Measurements from ENCODE around the gene CFAP157.

The CFAP157 gene

GRCh38 chr9:127706836-127707241, at the start of gene CFAP157:
TSS of gene CFAP157 (plus strand) at chr9:127706988. CDS start at chr9:127707032, 44 bp downstream.
- in situ Hi-C loops (cut with MboI; ENCODE audit: low sequenced_read_pairs): no loop called here

- in situ Hi-C loops (cut with MboI; ENCODE audit: low sequenced_read_pairs): no loop called here
Observed at GRCh38 chr9:127658428-127658827, 48.4 kb upstream of the CFAP157 start.

- in situ Hi-C loops (cut with MboI; ENCODE audit: low sequenced_read_pairs): no loop called here
Observed at GRCh38 chr9:127660886-127661741, 45.7 kb upstream of the CFAP157 start.

GRCh38 chr9:127662617-127663016, 44.2 kb upstream of the CFAP157 start:
- in situ Hi-C loops (cut with MboI; ENCODE audit: low sequenced_read_pairs): no loop called here

GRCh38 chr9:127664324-127664677, 42.5 kb upstream of the CFAP157 start:
- in situ Hi-C loops (cut with MboI; ENCODE audit: low sequenced_read_pairs): no loop called here

- in situ Hi-C loops (cut with MboI; ENCODE audit: low sequenced_read_pairs): no loop called here
Observed at GRCh38 chr9:127664678-127665507, 41.9 kb upstream of the CFAP157 start.

GRCh38 chr9:127667127-127667844, 39.5 kb upstream of the CFAP157 start:
- in situ Hi-C loops (cut with MboI; ENCODE audit: low sequenced_read_pairs): no loop called here

GRCh38 chr9:127667906-127668305, 38.9 kb upstream of the CFAP157 start:
- in situ Hi-C loops (cut with MboI; ENCODE audit: low sequenced_read_pairs): no loop called here

- in situ Hi-C loops (cut with MboI; ENCODE audit: low sequenced_read_pairs): no loop called here
Observed at GRCh38 chr9:127673234-127673633, 33.6 kb upstream of the CFAP157 start.

- in situ Hi-C loops (cut with MboI; ENCODE audit: low sequenced_read_pairs): no loop called here
Observed at GRCh38 chr9:127676638-127677037, 30.1 kb upstream of the CFAP157 start.

- in situ Hi-C loops (cut with MboI; ENCODE audit: low sequenced_read_pairs): no loop called here
Observed at GRCh38 chr9:127679506-127679905, 27.3 kb upstream of the CFAP157 start.

GRCh38 chr9:127680226-127680625, 26.6 kb upstream of the CFAP157 start:
- in situ Hi-C loops (cut with MboI; ENCODE audit: low sequenced_read_pairs): no loop called here

GRCh38 chr9:127680846-127681245, 25.9 kb upstream of the CFAP157 start:
- in situ Hi-C loops (cut with MboI; ENCODE audit: low sequenced_read_pairs): no loop called here

- in situ Hi-C loops (cut with MboI; ENCODE audit: low sequenced_read_pairs): no loop called here
Observed at GRCh38 chr9:127682351-127683136, 24.2 kb upstream of the CFAP157 start.

- in situ Hi-C loops (cut with MboI; ENCODE audit: low sequenced_read_pairs): no loop called here
Observed at GRCh38 chr9:127683723-127684122, 23.1 kb upstream of the CFAP157 start.

- in situ Hi-C loops (cut with MboI; ENCODE audit: low sequenced_read_pairs): no loop called here
Observed at GRCh38 chr9:127684576-127684975, 22.2 kb upstream of the CFAP157 start.

GRCh38 chr9:127686461-127687393, 20.1 kb upstream of the CFAP157 start:
- in situ Hi-C loops (cut with MboI; ENCODE audit: low sequenced_read_pairs): no loop called here

- in situ Hi-C loops (cut with MboI; ENCODE audit: low sequenced_read_pairs): no loop called here
Observed at GRCh38 chr9:127689329-127690000, 17.3 kb upstream of the CFAP157 start.

GRCh38 chr9:127690735-127691134, 16.1 kb upstream of the CFAP157 start:
- in situ Hi-C loops (cut with MboI; ENCODE audit: low sequenced_read_pairs): no loop called here

Measured in HL-60/S4 treated with phorbol 12-myristate 13-acetate at 8.2 ng/mL for 4 days and 3 days (cell line).